22Rv1 (cell line): ENCODE data around the gene ENPP6.

Experiments used
- CTCF ChIP-seq: fragments of 450-650 bp; IDR thresholded peaks from 2 replicates; pipeline ENCODE4 v1.5.1; 2017; ENCODE audit warnings: mild to moderate bottlenecking
- ZFX ChIP-seq: fragments of 450-650 bp; IDR thresholded peaks from 2 replicates; pipeline ENCODE4 v1.6.1; 2017; ENCODE audit warnings: antibody characterized with exemption, borderline replicate concordance

- TF ChIP-seq CTCF (no peak), ZFX (no peak)
Observed at GRCh38 chr4:184238072-184238745, 20.5 kb upstream of the ENPP6 start.
